ENCODE results near the gene ARL15. TPM values are rescaled to one million over a fixed set of nuclear protein-coding genes. Genes with fewer than 3 reads are reported as not detected.

Gene ARL15
- total RNA-seq, 1 experiment from 2014 or later = 13.0 TPM

DNA sequence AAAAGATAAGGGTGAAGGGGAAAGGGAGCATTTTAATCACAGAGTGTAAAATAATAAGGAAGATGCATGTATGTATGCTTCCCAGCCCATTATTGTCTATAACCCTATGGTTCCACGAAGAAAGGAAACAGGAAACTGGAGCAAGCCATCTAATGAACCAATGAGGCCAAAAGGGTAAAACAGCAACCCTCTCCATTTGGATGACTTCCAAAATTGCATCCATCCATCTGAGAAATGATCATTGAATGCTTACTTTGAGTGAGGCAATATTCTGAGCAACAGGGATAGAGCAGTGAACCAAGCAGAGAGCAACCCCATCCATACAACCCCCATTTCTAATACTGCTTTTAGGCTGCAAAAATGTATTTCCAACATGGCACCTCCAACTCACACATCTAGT, 46.9 kb downstream of the ARL15 start:
- Histone ChIP-seq H3K23ac (ENCODE audit: insufficient read length, low read depth, low read length) (no peak overlapping the region), H3K14ac (ENCODE audit: insufficient read depth, low read length) (no peak overlapping the region), H3K23me2 (ENCODE audit: insufficient read length, low read depth, low read length, poor library complexity, severe bottlenecking) (no peaks in the 10 kb centered on the region), H4K8ac (replicated peaks; ENCODE audit: insufficient read length, low read depth, low read length) (no peak overlapping the region), H2BK15ac (ENCODE audit: low read depth, low read length) (no peak overlapping the region), H4K5ac (ENCODE audit: insufficient read length, low read depth, low read length) (no peak overlapping the region), H2BK12ac (ENCODE audit: insufficient read length, low read depth, low read length) (no peak overlapping the region), H2BK5ac (ENCODE audit: insufficient read length, low read length) (no peak overlapping the region), H3K27ac (ENCODE audit: insufficient read length, low read depth, low read length) (no peak overlapping the region), H3T11ph (ENCODE audit: low read length) (no peak overlapping the region), H3K4ac (ENCODE audit: low read depth, low read length) (no peak overlapping the region), H3K27me3 (ENCODE audit: insufficient read depth, low read length) (no peaks in the 10 kb centered on the region), H3K79me2 (ENCODE audit: insufficient read depth, low read length) (no peaks in the 10 kb centered on the region; the same call in 1 of the 2 replicates), H3K4me1 (ENCODE audit: insufficient read depth, low read length) (no peaks in the 10 kb centered on the region; the same call in 1 of the 2 replicates), H2BK120ac (ENCODE audit: low read depth, low read length, poor library complexity, severe bottlenecking) (no peak overlapping the region), H3K18ac (ENCODE audit: insufficient read length, low read depth, low read length) (no peak overlapping the region), H2AK5ac (ENCODE audit: insufficient read length, low read length) (no peak overlapping the region), H3K9ac (ENCODE audit: extremely low read depth, insufficient read length, low read length) (no peak overlapping the region), H3K56ac (ENCODE audit: insufficient read length, low read depth, low read length) (no peak overlapping the region), H3K4me2 (ENCODE audit: insufficient read depth, insufficient read length, low read length) (no peak overlapping the region), H4K20me1 (ENCODE audit: control insufficient read depth, insufficient read depth, insufficient read length) (no peaks in the 10 kb centered on the region), H2BK20ac (ENCODE audit: low read depth, low read length, poor library complexity, severe bottlenecking) (no peak overlapping the region), H3K79me1 (ENCODE audit: insufficient read depth, low read depth, low read length, poor library complexity, severe bottlenecking) (no peaks in the 10 kb centered on the region), H4K91ac (ENCODE audit: insufficient read length, low read depth, low read length) (no peak overlapping the region), H2AFZ (ENCODE audit: low read length) (no peak overlapping the region), H3K9me3 (ENCODE audit: control insufficient read depth, low read depth, low read length) (no peaks in the 10 kb centered on the region)
- Mint-ChIP-seq H3K9me3 (no peaks in the 10 kb centered on the region), H3K36me3 (ENCODE audit: insufficient read depth in 1 of 3, low read depth in 3 of 3) (no peaks in the 10 kb centered on the region; a peak in 1 of 7 replicates), H3K27ac (no peak overlapping the region; a peak in 1 of 7 replicates), H3K27me3 (ENCODE audit: low read depth) (no peaks in the 10 kb centered on the region), H3K4me1 (peaks cover 10 to 14% of the 10 kb centered on the region in 2 experiments), H3K4me3 (no peak overlapping the region)
- no CpG with 5 or more reads among the region's 1 CpG for WGBS (ENCODE audit: extremely low coverage, insufficient read length, low lambda C conversion rate)
- no peak for DNase-seq
- TF ChIP-seq, protein P1, sequence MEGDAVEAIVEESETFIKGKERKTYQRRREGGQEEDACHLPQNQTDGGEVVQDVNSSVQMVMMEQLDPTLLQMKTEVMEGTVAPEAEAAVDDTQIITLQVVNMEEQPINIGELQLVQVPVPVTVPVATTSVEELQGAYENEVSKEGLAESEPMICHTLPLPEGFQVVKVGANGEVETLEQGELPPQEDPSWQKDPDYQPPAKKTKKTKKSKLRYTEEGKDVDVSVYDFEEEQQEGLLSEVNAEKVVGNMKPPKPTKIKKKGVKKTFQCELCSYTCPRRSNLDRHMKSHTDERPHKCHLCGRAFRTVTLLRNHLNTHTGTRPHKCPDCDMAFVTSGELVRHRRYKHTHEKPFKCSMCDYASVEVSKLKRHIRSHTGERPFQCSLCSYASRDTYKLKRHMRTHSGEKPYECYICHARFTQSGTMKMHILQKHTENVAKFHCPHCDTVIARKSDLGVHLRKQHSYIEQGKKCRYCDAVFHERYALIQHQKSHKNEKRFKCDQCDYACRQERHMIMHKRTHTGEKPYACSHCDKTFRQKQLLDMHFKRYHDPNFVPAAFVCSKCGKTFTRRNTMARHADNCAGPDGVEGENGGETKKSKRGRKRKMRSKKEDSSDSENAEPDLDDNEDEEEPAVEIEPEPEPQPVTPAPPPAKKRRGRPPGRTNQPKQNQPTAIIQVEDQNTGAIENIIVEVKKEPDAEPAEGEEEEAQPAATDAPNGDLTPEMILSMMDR (conservative IDR thresholded peaks at IDR 0.05) = no peak
